ENCODE data around the gene SRP14.
A peak's percentile ranks its signal among the peaks of the same experiment; 100 is the strongest.
"Not testable (repeated sequence)": the region's sequence is repeated elsewhere in the genome, so short reads cannot be mapped to it uniquely, and the experiment has no call there.

Gene SRP14
- 97.3 to 131 reads per million in 2 donors for total RNA-seq

- DNase-seq, result peak; percentile 88
Measured at GRCh38 chr15:40038638-40039543, at the start of gene SRP14. Gene SRP14, minus strand, starts transcription at chr15:40039181. Its CDS starts 65 bp downstream, at chr15:40039116.

GRCh38 chr15:40087991-40088928, 49.3 kb upstream of the SRP14 start:
- DNase-seq, result no peak

GRCh38 chr15:40087068-40087810, 48.3 kb upstream of the SRP14 start:
- DNase-seq, result no peak

DNA sequence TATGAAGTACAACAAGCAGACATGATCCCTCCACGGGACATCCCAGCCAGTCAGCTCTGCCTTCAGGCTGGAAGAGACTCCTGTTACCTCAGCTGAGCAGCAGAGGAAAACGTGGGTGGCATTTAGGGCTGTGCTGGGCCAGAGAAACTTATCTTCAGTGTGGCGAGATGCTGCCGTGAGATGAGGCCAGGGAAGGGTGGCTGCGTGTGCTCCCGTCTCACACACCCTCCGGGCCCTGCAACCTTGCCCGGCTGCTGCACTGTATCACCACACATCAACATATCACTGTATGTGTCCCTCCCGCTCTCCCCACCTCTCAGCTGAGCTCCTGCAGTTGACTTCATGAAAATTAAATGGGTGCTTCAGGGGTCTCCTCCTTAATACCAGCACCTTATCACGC, 46.3 kb upstream of the SRP14 start:
- DNase-seq, result no peak

DNA sequence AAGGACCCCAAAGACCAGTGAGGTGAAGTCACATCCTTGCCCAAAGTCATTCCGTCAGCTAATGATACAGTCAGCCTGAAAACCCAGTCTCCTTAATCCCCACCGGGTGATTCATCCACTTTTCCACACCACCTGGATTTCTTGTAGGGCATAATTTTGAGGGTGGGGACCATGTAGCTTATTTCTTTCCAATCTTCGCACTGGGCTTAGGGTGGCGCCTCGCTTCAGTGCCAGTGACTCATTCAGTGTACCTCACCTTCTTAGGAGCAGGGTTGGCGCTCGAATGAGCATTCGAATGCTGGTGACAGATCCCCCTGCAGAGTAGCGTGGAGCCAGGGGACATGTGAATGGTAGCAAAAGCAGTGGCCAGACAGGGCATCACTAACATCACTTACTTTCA, 45.7 kb upstream of the SRP14 start:
- no peak for DNase-seq

DNA sequence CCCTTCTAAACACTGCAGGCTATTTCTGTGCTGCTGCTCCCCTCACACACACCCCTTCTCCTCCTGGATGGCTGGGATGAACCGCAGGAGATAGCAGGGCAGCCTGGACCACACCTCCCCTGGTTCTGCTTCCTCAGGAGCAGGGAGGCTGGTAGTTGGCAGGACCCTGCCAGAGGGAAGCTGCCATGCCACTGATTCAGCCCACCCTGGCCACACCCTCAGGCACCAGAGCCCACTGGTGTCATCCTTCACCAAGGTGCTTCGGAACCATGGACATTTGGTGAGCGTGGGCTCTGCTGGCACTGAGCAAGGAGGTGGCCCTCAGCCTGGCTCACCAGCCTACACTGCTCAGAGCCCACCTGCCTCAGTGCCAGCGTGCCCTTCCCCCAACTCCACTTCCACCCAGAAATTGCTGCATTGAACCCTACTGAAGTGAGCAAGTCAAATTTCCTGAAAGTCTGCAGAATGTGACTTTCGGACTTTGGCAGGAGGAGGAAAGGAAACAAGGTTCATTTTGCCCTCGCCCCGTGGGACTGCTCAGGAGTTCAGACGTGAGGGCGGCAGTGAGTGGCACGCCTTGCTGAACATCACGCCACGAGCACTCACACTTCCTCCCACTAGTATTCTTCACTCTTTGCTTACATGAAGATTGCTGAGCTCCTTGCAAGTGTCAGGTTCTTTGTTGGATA, 43.4 kb upstream of the SRP14 start:
- DNase-seq, result no peak

DNA sequence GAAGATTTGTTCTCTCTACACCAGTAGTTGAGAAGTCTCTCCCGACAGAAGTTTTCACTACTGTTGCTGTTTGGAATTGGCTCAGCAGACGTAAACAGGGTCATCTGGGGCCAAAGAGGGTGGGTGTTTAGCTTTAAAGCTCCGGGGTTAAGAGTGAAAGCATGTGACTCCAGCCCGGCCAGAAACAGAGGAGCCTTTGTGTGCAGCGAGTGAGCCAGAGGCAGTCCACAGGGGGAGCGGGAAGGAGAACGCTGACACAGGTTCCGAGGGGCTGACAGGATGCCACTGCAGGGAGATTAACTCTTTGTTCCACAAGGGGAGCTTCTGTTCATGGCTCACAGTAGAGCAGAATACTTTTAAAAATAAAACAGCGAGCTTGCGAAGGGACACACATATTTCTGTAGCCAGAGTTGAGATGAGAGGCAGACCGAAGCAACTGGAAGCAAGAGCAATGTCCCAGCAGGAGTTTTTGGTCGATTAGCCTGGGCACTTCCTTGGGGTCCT, 42.8 kb upstream of the SRP14 start:
- no peak for DNase-seq

- DNase-seq, result no peak
Measured at GRCh38 chr15:40080847-40081246, 41.9 kb upstream of the SRP14 start.

DNA sequence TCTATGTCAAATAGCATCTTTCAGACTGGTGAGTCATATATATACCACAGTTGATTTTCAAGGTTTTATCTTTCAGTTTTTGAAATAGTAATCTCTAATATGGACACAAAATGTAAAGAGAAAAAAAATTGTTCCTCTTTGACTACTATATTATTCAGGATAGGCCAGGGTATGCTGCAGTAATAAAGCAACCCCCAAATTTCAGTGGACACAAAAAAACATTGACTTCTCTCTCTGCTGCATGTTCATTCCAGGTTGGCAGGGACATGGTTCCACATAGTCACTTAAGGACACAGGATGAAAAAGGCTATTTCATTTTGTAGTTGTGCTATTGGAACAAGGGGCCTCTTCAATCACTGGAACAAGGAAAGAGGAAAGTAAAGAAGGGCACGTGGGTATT, 41.1 kb upstream of the SRP14 start:
- DNase-seq, result no peak

GRCh38 chr15:40079456-40079855, 40.5 kb upstream of the SRP14 start:
- DNase-seq, result no peak

- DNase-seq, result no peak
Measured at GRCh38 chr15:40075298-40076044, 36.5 kb upstream of the SRP14 start.

DNA sequence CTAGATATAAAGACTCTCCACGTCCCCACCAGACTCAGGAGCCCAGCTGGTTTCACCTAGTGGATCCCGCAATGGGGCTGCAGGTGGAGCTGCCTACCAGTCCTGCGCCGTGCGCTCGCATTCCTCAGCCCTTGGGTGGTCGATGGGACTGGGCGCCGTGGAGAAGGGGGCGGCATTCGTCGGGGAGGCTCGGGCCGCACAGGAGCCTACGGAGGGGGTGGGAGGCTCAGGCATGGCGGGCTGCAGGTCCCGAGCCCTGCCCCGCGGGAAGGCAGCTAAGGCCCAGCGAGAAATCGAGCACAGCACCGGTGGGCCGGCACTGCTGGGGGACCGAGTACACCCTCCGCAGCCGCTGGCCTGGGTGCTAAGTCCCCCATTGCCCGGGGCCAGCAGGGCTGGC, 35.7 kb upstream of the SRP14 start:
- DNase-seq, result not testable (repeated sequence)

- not testable (repeated sequence) for DNase-seq
Measured at GRCh38 chr15:40073716-40074490, 34.9 kb upstream of the SRP14 start.

GRCh38 chr15:40072216-40072990, 33.4 kb upstream of the SRP14 start:
- no peak for DNase-seq

- no peak for DNase-seq
Measured at GRCh38 chr15:40070608-40071218, 31.7 kb upstream of the SRP14 start.

DNA sequence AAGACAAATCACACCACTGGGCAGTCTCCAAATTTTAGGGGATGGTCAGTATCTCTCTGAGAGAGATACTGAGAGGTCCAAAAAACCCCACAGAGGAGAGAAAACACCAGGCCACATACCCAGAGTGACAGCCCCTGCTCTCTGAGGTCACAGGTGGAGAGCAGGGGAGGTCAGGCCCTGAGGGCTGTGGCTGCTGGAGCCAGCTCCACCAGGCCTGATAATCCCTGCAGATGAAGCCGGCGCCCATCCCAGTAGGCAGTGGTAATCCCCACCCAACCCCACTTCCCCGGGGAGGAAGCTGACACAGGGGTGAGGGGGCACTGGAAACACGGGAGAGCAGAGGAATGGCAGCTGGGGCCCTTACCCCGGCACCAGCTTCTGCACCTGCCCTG, 31.2 kb upstream of the SRP14 start:
- DNase-seq, result no peak

DNA sequence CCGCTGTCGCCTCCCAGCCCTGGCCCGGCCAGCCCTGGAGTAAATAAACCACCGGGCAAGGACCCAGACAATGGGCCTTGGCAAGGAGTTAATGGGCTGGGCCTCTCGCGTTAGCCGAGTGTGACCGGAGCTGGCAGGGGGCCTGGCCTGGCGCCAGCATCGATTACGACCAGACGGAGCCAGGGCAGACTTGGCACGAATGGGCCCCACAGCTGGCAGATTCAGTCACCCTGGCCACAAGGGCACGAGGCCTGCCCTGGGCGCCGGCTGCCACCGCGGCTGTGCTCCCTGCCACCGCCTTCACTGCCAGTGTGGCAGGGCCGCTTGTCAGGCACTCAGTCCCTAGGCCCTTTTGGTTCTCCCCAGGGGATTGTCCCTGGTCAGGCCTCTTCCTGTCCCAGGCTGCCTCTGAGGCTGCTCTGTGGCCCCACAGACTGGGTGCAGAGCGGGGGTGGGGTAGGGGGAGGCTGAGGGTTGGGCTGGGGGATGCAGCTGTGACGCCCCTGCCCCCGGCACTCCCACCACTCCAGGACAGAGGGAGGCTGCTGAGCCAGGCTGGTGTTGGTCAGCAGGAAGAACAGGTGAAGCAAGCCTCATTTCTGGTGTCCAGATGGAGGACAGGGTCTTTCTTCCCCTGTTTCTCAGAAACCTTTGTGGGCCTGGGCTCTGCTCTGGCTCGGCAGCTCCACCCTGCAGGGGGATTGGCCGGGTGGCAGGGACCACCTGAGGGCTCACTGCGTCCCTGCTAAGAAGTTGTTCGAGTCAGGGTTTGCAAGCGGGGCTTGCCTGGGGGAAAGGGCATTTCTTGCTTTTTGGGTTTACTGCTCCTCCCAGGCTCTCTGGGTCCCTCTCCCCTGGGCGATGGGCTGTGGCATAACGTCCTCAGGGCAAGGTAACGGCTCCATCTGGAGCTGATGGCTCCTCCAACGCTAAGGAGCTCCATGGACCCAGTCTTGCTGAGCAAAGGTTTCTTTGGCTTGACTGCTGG, 30.5 kb upstream of the SRP14 start:
- no peak for DNase-seq
